ENCODE results near the gene TTC16. TPM values are rescaled to one million over a fixed set of nuclear protein-coding genes. Genes with fewer than 3 reads are reported as not detected.

Gene TTC16
- total and polyA plus RNA-seq, 7 donors = 0.15 TPM; not detected in 6

- no peaks in the 10 kb centered on the region for H3K36me3 ChIP-seq
- intact Hi-C loops (cut with DNase I) = loop anchor here (5.0 kb wide), 2 partner anchors 103 to 128 kb away; partner anchors contain the start of gene STXBP1
- WGBS, 2 donors = 1% methylated on average over 44 of the region's 44 CpGs
- H3K9me3 ChIP-seq = no peaks in the 10 kb centered on the region
- DNase-seq = no peak
- peaks cover 0 to 23% (median 20%) of the 10 kb centered on the region in 4 donors for H3K4me1 ChIP-seq
- H3K27me3 ChIP-seq = no peaks in the 10 kb centered on the region
- H3K4me3 ChIP-seq = peak overlapping the region; percentile 62 to 77 (median 72)
- TF ChIP-seq POLR2A (IDR thresholded peaks at IDR 0.05) (no peak), CTCF (IDR thresholded peaks at IDR 0.05) (no peak), POLR2AphosphoS5 (IDR thresholded peaks at IDR 0.05) (no peak), EP300 (IDR thresholded peaks at IDR 0.05) (no peak)
- H3K27ac ChIP-seq = peak overlapping the region; percentile 81 to 90 (median 84)
Observed at GRCh38 chr9:127714951-127715469, 869 bp upstream of the TTC16 start.

- DNase-seq = no peak
- Histone ChIP-seq H3K4me3 (peak overlapping the region; percentile 62 to 77 (median 72)), H3K9me3 (no peaks in the 10 kb centered on the region), H3K27me3 (no peaks in the 10 kb centered on the region), H3K27ac (peak overlapping the region; percentile 81 to 90 (median 84)), H3K4me1 (peaks cover 0 to 23% (median 20%) of the 10 kb centered on the region in 4 donors), H3K36me3 (no peaks in the 10 kb centered on the region)
- intact Hi-C loops (cut with DNase I) = loop anchor here (5.0 kb wide), 2 partner anchors 104 to 129 kb away; partner anchors contain the start of gene STXBP1
- WGBS, 2 donors = 76 to 85% methylated on average over 9 of the region's 9 CpGs
- TF ChIP-seq POLR2A (IDR thresholded peaks at IDR 0.05) (no peak), CTCF (IDR thresholded peaks at IDR 0.05) (no peak), EP300 (IDR thresholded peaks at IDR 0.05) (no peak), POLR2AphosphoS5 (IDR thresholded peaks at IDR 0.05) (no peak)
Observed at GRCh38 chr9:127716412-127716811, 533 bp downstream of the TTC16 start.

GRCh38 chr9:127717766-127718165 lies 1.9 kb downstream of the TTC16 start:
- TF ChIP-seq POLR2A (IDR thresholded peaks at IDR 0.05) (no peak), EP300 (IDR thresholded peaks at IDR 0.05) (no peak), CTCF (IDR thresholded peaks at IDR 0.05) (no peak), POLR2AphosphoS5 (IDR thresholded peaks at IDR 0.05) (no peak)
- Histone ChIP-seq H3K9me3 (no peaks in the 10 kb centered on the region), H3K4me1 (peaks cover 0 to 23% (median 20%) of the 10 kb centered on the region in 4 donors), H3K27ac (no peak overlapping the region), H3K4me3 (no peak overlapping the region), H3K27me3 (no peaks in the 10 kb centered on the region), H3K36me3 (no peaks in the 10 kb centered on the region)
- intact Hi-C loops (cut with DNase I) = loop anchor here (5.0 kb wide), 2 partner anchors 105 to 130 kb away; partner anchors contain the start of gene STXBP1
- WGBS, 2 donors = 84 to 91% methylated on average over 5 of the region's 5 CpGs
- no peak for DNase-seq

- WGBS, 2 donors = 79 to 82% methylated on average over 12 of the region's 12 CpGs
- peaks cover 0 to 19% (median 15%) of the 10 kb centered on the region in 4 donors for H3K4me1 ChIP-seq
- TF ChIP-seq EP300 (IDR thresholded peaks at IDR 0.05) (no peak), POLR2AphosphoS5 (IDR thresholded peaks at IDR 0.05) (no peak), POLR2A (IDR thresholded peaks at IDR 0.05) (no peak), CTCF (IDR thresholded peaks at IDR 0.05) (no peak)
- DNase-seq = no peak
- no peak overlapping the region for H3K4me3 ChIP-seq
- H3K27ac ChIP-seq = no peak overlapping the region
- H3K36me3 ChIP-seq = no peaks in the 10 kb centered on the region
- peaks cover 0 to 6% (median 0%) of the 10 kb centered on the region in 3 donors for H3K27me3 ChIP-seq
- intact Hi-C loops (cut with DNase I) = no loop called here
- no peaks in the 10 kb centered on the region for H3K9me3 ChIP-seq
Observed at GRCh38 chr9:127720031-127720864, 4.4 kb downstream of the TTC16 start.

Measured in sigmoid colon (tissue), 7 donors.